ENCODE measurements around the gene MYO3A.

- no peak for TF ChIP-seq CTCF (conservative IDR thresholded peaks at IDR 0.05 in 1 of 2, IDR thresholded peaks at IDR 0.05 in 1 of 2; ENCODE audit: low read depth in 1 of 2, low read length in 2 of 2)
- TF ChIP-seq EZH2 (IDR thresholded peaks at IDR 0.05; ENCODE audit: low read length, missing control alignments), result no peak
These were observed 90.3 kb downstream of the MYO3A start for GRCh38 chr10:26024303-26024702.

Data from fibroblast of lung (primary cell).